ENCODE data around the gene NETO2.
"Not testable (repeated sequence)": the region's sequence is repeated elsewhere in the genome, so short reads cannot be mapped to it uniquely, and the experiment has no call there.

The NETO2 gene

DNA sequence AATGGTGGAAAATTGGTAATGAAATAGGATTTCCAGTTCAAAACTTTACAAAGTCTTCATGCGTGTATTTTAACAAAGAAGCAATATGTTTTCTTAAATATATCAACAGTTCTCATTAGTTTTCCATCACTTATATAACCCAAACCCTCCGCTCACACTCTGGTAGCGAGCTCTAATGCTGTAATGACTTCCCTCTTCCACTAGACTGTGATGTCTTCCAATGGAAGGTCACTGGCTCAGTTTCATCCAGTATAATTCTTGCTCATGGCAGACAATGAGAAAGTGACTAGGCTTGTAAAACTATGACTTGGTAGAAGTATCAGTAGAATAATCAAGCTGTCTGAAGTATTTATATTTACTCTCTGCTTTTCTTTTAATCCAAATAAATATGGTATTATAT lies 32.8 kb downstream of the NETO2 start:
- peaks cover 24% of the 10 kb centered on the region for H3K36me3 Mint-ChIP-seq (ENCODE audit: low read depth)
- H3K9me3 Mint-ChIP-seq: no peaks in the 10 kb centered on the region

DNA sequence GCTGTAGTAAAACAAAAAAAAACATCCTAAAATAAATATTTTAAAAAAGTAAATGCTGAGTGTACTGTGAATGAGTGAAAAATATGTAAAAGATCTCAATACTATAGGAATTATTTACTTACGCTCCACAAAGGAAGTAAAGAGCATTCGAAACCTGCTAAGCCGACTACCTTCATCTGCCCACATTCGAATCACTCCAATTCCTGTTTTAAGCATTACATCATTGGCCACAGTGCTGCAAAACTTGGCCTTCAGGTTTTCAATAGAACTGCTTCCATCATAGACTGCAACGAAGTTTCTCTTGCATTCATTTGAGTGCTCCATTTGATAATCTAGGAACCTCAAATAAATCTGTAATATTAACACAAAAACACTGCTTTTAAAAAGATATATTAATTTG lies 34.4 kb downstream of the NETO2 start:
- H3K4me3 Mint-ChIP-seq: no peak overlapping the region
- no peaks in the 10 kb centered on the region for H3K9me3 Mint-ChIP-seq
- H3K4me1 Mint-ChIP-seq (ENCODE audit: low read depth): peaks cover 5% of the 10 kb centered on the region
- H3K36me3 Mint-ChIP-seq (ENCODE audit: low read depth): peaks cover 31% of the 10 kb centered on the region
- no peak overlapping the region for H3K27ac Mint-ChIP-seq
- intact Hi-C loops (cut with micrococcal nuclease): no loop called here
- no peaks in the 10 kb centered on the region for H3K27me3 Mint-ChIP-seq

More for the DNA sequence above, 32.8 kb downstream of the NETO2 start:
- Mint-ChIP-seq H3K4me1 (ENCODE audit: low read depth) (peaks cover 3% of the 10 kb centered on the region), H3K27me3 (no peaks in the 10 kb centered on the region), H3K4me3 (no peak overlapping the region), H3K27ac (no peak overlapping the region)
- intact Hi-C loops (cut with micrococcal nuclease): no loop called here

DNA sequence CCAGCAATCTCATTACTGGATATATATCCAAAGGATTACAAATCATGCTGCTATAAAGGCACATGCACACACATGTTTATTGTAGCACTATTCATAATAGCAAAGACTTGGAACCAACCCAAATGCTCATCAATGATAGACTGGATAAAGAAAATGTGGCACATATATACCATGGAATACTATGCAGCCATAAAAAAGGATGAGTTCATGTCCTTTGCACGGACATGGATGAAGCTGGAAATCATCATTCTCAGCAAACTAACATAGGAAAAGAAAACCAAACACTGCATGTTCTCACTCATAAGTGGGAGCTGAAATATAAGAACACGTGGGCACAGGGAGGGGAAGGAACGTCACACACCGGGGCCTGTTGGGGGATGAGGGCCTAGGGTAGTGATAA lies 40.8 kb downstream of the NETO2 start:
- H3K4me1 Mint-ChIP-seq (ENCODE audit: low read depth); intact Hi-C loops (cut with micrococcal nuclease); H3K27me3 Mint-ChIP-seq; H3K27ac Mint-ChIP-seq; H3K9me3 Mint-ChIP-seq; H3K4me3 Mint-ChIP-seq: not testable (repeated sequence)
- H3K36me3 Mint-ChIP-seq (ENCODE audit: low read depth): peaks cover 69% of the 10 kb centered on the region

DNA sequence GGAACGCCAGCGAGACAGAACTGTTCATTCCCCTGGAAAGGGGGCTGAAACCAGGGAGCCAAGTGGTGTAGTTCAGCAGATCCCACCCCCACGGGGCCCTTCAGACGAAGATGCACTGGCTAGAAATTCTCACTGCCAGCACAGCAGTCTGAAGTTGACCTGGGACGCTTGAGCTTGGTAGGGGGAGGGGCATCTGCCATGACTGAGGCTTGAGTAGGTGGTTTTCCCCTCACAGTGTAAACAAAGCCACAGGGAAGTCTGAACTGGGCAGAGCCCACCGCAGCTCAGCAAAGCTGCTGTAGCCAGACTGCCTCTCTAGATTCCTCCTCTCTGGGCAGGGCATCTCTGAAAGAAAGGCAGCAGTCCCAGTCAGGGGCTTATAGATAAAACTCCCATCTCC lies 46.6 kb downstream of the NETO2 start:
- H3K4me1 Mint-ChIP-seq (ENCODE audit: low read depth); H3K9me3 Mint-ChIP-seq; H3K27ac Mint-ChIP-seq; H3K27me3 Mint-ChIP-seq; intact Hi-C loops (cut with micrococcal nuclease); H3K4me3 Mint-ChIP-seq: not testable (repeated sequence)
- H3K36me3 Mint-ChIP-seq (ENCODE audit: low read depth): peaks cover 69% of the 10 kb centered on the region

DNA sequence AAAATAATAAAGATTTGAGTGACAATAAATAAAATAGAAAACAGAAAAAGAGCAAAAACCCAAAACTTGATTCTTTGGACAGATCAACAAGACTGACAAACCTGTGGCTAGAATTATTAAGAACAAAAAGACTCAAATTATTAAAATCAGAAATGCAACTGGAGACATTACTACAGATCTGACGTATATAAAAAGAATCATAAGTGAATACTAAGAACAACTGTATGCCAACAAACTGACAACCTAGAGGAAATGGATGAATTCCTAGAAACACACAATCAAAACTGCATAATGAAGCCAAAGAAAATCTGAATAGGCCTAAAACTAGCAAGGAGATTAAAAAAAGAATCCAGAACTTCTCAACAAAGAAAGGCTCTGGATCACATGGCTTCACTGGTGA lies 47.4 kb downstream of the NETO2 start:
- Mint-ChIP-seq H3K4me3 (no peak overlapping the region), H3K27ac (no peak overlapping the region), H3K27me3 (no peaks in the 10 kb centered on the region), H3K4me1 (ENCODE audit: low read depth) (no peaks in the 10 kb centered on the region), H3K9me3 (no peaks in the 10 kb centered on the region), H3K36me3 (ENCODE audit: low read depth) (peaks cover 68% of the 10 kb centered on the region)
- intact Hi-C loops (cut with micrococcal nuclease): no loop called here

DNA sequence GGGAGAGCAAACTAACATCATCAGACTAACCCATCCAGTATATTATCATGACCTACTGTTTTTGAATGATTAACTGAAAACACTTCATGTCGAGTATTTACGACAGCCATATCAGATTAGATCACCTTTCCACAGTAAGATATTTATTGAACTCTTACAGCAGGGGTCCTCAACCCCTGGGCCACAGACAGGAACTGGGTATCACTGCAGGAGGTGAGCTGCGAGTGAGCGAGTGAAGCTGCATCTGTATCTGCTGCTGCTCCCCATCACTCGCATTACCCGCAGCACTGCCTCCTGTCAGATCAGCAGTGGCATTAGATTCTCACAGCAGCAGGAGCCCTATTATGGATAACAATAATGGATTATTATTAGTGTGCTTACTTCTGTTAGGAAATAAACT lies 59.5 kb downstream of the NETO2 start:
- intact Hi-C loops (cut with micrococcal nuclease): no loop called here
- Mint-ChIP-seq H3K4me1 (ENCODE audit: low read depth) (peaks cover 5% of the 10 kb centered on the region), H3K27ac (no peak overlapping the region), H3K27me3 (no peaks in the 10 kb centered on the region), H3K4me3 (no peak overlapping the region), H3K36me3 (ENCODE audit: low read depth) (peaks cover 14% of the 10 kb centered on the region), H3K9me3 (no peaks in the 10 kb centered on the region)

DNA sequence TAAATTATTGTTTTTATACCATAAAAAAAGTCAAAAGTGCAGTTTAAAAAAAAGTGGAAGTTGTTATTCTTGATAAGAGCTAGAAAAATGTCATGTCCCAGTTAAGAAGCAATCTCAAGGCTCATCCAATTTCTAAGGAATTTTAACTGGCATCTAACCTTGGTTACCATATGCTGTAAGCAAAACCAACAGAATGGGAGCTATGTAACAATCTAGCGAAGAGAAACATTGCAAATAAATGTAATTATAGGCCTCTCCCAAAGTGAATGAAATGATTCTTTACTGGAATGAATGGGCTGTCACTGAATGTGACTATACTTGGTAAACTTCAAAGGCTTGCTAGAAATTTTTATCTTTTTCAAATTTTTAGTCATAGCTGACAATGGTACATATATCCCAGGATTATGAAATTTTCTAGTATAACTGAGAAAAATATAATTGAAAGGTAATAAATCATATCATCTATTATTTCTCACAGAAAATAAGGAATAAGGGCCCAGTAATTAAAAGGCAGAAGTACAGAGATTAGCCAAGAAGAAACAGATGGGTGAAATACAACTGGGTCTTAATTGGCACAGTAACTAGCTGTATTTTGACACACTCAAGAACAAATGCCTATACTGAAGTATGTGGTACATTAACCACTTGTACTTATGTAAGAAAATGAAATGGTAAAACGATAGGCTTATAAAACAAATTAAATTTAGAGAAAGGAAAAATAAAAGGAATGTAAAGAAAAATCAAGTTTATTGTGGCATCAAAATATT lies 61.5 kb downstream of the NETO2 start:
- intact Hi-C loops (cut with micrococcal nuclease): no loop called here
- H3K27ac Mint-ChIP-seq: no peak overlapping the region
- no peaks in the 10 kb centered on the region for H3K4me1 Mint-ChIP-seq (ENCODE audit: low read depth)
- no peaks in the 10 kb centered on the region for H3K9me3 Mint-ChIP-seq
- no peaks in the 10 kb centered on the region for H3K27me3 Mint-ChIP-seq
- peaks cover 14% of the 10 kb centered on the region for H3K36me3 Mint-ChIP-seq (ENCODE audit: low read depth)
- no peak overlapping the region for H3K4me3 Mint-ChIP-seq

DNA sequence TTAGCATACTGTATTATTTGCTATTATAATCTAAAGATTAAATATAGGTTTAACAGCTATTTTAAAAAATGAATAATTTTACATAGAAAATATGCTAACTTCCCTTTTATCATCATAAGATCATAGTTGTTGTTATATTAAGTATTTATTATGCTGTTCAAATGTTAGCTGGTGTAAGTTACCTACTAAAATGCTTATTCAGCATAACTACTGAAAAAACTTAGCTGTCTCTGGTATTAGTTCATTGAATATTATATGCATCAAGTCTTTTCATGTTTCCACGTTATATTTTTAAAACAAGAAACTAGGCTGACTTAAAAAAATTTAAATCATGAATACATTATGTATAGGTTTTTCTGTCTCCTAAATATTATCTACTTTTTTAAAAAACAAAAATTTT lies 62.6 kb downstream of the NETO2 start:
- Mint-ChIP-seq H3K9me3 (no peaks in the 10 kb centered on the region), H3K4me3 (no peak overlapping the region), H3K27me3 (no peaks in the 10 kb centered on the region), H3K27ac (no peak overlapping the region), H3K36me3 (ENCODE audit: low read depth) (peaks cover 14% of the 10 kb centered on the region), H3K4me1 (ENCODE audit: low read depth) (no peaks in the 10 kb centered on the region)
- intact Hi-C loops (cut with micrococcal nuclease): no loop called here

DNA sequence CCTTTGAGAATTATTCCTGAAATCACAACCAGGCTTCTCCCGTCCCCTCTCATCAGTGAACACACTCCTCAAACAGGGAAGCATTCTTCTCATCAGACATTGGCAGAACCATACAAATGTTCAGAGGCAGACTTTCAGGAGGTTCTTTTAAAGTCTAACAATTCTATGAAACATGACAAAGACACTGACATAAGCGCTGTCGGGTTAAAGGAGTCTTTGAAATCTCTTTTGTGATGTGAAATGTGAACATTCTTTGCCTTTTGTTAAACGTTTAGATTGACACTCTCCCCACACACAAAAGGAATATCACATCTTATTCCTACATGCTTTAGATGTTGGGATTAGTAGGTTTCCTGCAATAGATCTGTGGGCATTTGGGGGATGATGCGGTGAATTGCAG lies 63.9 kb downstream of the NETO2 start:
- intact Hi-C loops (cut with micrococcal nuclease): loop anchor here (10.0 kb wide), 1 partner anchor 145 kb away; no protein-coding TSS in a partner anchor
- no peak overlapping the region for H3K27ac Mint-ChIP-seq
- no peaks in the 10 kb centered on the region for H3K4me1 Mint-ChIP-seq (ENCODE audit: low read depth)
- H3K9me3 Mint-ChIP-seq: no peaks in the 10 kb centered on the region
- no peak overlapping the region for H3K4me3 Mint-ChIP-seq
- no peaks in the 10 kb centered on the region for H3K27me3 Mint-ChIP-seq
- peaks cover 14% of the 10 kb centered on the region for H3K36me3 Mint-ChIP-seq (ENCODE audit: low read depth)

DNA sequence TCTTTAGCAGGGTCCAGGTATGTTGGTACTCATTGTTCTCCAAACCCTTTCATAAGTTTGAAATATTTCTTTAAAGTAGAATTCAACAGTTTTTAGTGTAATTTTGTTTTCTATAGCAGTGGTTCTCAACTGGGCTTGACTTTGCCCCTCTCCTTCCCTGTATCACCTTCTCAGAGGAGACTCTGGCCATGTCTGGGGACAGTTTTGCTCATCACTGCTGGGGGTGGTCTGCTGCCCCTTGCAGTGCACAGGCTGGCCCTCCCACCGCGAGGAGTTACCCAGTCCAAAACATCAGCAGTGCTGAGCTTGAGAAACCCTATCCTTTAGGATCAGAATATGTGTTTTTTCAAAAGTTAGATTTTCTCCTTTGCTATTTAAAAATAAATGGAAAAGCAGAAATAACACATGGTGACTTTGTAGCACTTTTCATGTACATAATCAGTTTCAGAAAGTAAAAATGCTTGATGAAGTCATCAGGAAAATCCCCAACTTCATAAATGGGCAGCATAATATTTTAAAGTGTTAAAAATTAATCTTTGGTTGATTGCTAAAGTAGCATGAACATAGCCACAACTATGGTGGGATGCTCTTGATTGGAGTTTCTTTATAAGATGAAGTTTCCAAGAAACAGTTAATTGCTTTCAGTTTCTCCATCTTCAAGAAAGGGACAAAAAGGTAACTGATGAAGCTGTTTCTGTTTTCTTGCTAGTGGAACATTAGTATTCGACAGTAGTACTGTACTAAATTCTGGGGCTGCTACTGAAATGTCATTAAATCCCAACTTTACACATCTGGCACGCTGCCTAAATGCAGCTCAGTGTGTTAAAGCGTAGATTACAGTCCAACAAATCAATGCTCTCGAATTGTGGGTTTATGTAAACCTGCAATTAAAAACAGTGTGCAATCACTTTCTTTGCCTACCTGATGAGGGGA lies 70.3 kb downstream of the NETO2 start:
- H3K27ac Mint-ChIP-seq: no peak overlapping the region
- H3K4me3 Mint-ChIP-seq: no peak overlapping the region
- intact Hi-C loops (cut with micrococcal nuclease): loop anchor here (10.0 kb wide), 1 partner anchor 151 kb away; no protein-coding TSS in a partner anchor
- no peaks in the 10 kb centered on the region for H3K9me3 Mint-ChIP-seq
- no peaks in the 10 kb centered on the region for H3K27me3 Mint-ChIP-seq
- no peaks in the 10 kb centered on the region for H3K4me1 Mint-ChIP-seq (ENCODE audit: low read depth)
- H3K36me3 Mint-ChIP-seq (ENCODE audit: low read depth): no peaks in the 10 kb centered on the region

DNA sequence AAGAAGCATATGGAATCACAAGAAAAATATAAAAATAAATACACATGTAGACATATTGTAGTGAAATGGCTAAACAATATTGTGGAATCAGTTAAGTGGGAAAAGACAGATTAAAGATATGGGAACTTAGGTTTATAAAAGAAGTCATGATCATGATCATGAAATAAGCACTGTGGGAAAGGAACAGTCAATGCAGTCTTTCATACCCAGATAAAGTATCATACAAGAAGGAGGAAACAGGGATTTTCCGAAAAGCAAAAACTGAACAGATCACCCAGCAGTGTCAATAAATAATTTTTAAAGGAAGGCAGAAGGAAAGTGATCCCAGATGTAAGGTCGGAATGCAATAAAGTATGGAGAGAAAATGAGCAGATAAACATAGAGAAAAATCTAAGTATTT lies 71.6 kb downstream of the NETO2 start:
- Mint-ChIP-seq H3K4me1 (ENCODE audit: low read depth) (no peaks in the 10 kb centered on the region), H3K27me3 (no peaks in the 10 kb centered on the region), H3K36me3 (ENCODE audit: low read depth) (no peaks in the 10 kb centered on the region), H3K27ac (no peak overlapping the region), H3K9me3 (no peaks in the 10 kb centered on the region), H3K4me3 (no peak overlapping the region)
- intact Hi-C loops (cut with micrococcal nuclease): loop anchor here (10.0 kb wide), 1 partner anchor 153 kb away; no protein-coding TSS in a partner anchor

DNA sequence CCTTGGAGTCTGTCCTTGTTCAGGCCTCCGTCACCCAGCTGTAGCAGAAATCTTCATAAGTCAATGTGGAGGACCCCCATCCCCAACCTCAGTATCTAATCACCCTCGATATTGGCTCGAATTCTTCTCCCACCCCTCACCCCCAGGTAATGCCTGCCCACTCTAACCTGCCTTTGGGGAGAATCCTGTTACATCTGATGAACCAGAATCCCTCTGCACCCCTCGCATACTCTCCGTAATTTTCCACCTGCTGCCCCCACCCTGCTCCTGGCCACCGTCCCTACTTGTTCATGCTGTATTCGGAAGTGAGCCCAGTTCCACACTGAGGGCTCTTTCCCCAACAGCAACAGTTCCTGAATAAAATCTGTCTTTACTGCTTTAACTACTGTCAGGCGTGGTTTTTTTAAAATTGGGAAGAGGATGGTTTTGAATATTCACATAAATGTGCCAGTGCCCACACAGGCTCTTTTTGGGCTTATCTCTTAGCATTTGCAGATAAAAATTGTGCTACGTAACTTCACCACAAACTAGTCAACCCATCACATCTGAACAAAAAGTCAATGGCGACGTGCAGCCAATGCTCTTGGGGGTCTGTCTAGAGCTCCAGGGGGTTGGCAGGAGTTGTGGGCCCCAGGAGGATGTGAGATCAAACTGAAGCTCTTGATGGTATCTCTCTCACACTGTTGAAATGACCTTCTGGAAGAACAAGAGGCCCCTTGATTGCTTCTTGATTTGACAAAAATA lies 73.7 kb downstream of the NETO2 start:
- H3K9me3 Mint-ChIP-seq: no peaks in the 10 kb centered on the region
- no peak overlapping the region for H3K4me3 Mint-ChIP-seq
- no peak overlapping the region for H3K27ac Mint-ChIP-seq
- H3K4me1 Mint-ChIP-seq (ENCODE audit: low read depth): no peaks in the 10 kb centered on the region
- no peaks in the 10 kb centered on the region for H3K36me3 Mint-ChIP-seq (ENCODE audit: low read depth)
- H3K27me3 Mint-ChIP-seq: no peaks in the 10 kb centered on the region
- intact Hi-C loops (cut with micrococcal nuclease): loop anchor here (10.0 kb wide), 1 partner anchor 155 kb away; no protein-coding TSS in a partner anchor

DNA sequence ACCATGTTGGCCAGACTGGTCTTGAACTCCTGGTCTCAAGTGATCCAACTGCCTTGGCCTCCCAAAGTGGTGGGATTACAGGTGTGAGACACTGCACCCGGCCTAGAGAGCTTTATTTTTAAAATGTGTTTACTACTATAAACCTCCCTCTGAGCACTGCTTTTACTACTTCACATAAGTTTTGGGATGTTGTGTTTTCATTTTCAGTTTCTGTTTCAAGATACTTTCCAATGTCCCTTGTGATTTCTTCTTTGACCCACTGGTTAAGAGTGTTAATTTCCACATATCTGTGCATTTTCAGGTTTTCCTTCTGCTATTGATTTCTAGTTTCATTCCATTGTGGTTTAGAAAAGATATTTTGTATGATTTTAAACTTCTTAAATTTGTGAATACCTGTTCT lies 74.4 kb downstream of the NETO2 start:
- Mint-ChIP-seq H3K27me3 (no peaks in the 10 kb centered on the region), H3K4me1 (ENCODE audit: low read depth) (no peaks in the 10 kb centered on the region)

DNA sequence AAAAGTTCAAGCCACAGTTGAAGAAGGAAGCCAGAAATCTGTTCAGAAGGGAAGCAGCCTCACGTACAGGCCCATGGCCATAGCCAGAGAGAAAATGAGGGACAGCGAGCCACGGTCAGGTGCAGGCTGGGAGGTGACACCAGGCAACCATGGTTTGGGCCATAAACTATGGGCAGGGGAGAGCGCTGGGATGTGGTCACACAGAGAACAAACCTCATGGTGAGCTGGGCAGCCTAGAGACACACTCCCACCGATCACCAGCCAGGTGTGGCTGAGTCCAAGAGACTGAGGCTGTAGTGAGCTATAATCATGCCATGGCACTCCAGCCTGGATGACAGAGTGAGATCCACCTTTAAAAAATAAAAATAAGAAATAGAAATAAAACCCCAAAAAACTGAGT lies 76.5 kb downstream of the NETO2 start:
- Mint-ChIP-seq H3K4me1 (ENCODE audit: low read depth) (no peaks in the 10 kb centered on the region), H3K9me3 (peaks cover 12% of the 10 kb centered on the region), H3K27me3 (no peaks in the 10 kb centered on the region), H3K36me3 (ENCODE audit: low read depth) (no peaks in the 10 kb centered on the region), H3K4me3 (no peak overlapping the region), H3K27ac (no peak overlapping the region)
- intact Hi-C loops (cut with micrococcal nuclease): no loop called here

More for the DNA sequence above, 74.4 kb downstream of the NETO2 start:
- H3K9me3 Mint-ChIP-seq: no peaks in the 10 kb centered on the region
- no peaks in the 10 kb centered on the region for H3K36me3 Mint-ChIP-seq (ENCODE audit: low read depth)
- intact Hi-C loops (cut with micrococcal nuclease): no loop called here
- no peak overlapping the region for H3K4me3 Mint-ChIP-seq
- no peak overlapping the region for H3K27ac Mint-ChIP-seq
